ENCODE results near the gene TMEM43. TPM values are rescaled to one million over a fixed set of nuclear protein-coding genes. Genes with fewer than 3 reads are reported as not detected.

TMEM43 gene
- total and polyA plus RNA-seq, 9 donors = 72.0 to 104 (median 87.3) TPM

DNA sequence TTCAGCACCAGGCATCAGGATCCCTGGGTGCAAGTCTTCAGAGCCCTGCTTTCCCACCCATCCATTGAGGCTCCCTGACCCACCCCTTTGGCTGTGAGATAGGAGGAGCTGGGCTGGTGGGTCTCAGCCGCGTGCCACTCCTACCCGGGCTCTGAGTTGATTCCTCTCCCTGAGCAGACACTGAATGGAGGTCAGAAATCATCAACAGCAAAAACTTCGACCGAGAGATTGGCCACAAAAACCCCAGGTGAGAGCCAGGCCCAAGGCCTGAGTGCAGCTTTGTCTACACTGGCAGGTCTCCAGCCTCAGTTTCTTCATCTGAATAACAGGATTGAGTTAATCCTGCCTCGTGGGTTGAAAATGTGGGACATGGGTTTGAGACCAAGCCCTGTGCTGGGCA lies 7.8 kb downstream of the TMEM43 start:
- no peak overlapping the region for H3K27ac ChIP-seq
- H3K4me1 ChIP-seq (ENCODE audit: insufficient read depth) = peaks cover 4% of the 10 kb centered on the region
- no peaks in the 10 kb centered on the region for H3K27me3 ChIP-seq
- H3K9me3 ChIP-seq = no peaks in the 10 kb centered on the region
- intact Hi-C loops (cut with DNase I) = no loop called here
- no peak for DNase-seq
- no peaks in the 10 kb centered on the region for H3K36me3 ChIP-seq
- no peak overlapping the region for H3K4me3 ChIP-seq
- TF ChIP-seq EP300 (IDR thresholded peaks at IDR 0.05) = no peak
- TF ChIP-seq, protein P1, sequence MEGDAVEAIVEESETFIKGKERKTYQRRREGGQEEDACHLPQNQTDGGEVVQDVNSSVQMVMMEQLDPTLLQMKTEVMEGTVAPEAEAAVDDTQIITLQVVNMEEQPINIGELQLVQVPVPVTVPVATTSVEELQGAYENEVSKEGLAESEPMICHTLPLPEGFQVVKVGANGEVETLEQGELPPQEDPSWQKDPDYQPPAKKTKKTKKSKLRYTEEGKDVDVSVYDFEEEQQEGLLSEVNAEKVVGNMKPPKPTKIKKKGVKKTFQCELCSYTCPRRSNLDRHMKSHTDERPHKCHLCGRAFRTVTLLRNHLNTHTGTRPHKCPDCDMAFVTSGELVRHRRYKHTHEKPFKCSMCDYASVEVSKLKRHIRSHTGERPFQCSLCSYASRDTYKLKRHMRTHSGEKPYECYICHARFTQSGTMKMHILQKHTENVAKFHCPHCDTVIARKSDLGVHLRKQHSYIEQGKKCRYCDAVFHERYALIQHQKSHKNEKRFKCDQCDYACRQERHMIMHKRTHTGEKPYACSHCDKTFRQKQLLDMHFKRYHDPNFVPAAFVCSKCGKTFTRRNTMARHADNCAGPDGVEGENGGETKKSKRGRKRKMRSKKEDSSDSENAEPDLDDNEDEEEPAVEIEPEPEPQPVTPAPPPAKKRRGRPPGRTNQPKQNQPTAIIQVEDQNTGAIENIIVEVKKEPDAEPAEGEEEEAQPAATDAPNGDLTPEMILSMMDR (IDR thresholded peaks at IDR 0.05) = no peak
- TF ChIP-seq POLR2A (IDR thresholded peaks at IDR 0.05) = no peak
- 89 to 96% (median 92%) methylated on average over 6 of the region's 6 CpGs for whole genome bisulfite sequencing, 3 donors

DNA sequence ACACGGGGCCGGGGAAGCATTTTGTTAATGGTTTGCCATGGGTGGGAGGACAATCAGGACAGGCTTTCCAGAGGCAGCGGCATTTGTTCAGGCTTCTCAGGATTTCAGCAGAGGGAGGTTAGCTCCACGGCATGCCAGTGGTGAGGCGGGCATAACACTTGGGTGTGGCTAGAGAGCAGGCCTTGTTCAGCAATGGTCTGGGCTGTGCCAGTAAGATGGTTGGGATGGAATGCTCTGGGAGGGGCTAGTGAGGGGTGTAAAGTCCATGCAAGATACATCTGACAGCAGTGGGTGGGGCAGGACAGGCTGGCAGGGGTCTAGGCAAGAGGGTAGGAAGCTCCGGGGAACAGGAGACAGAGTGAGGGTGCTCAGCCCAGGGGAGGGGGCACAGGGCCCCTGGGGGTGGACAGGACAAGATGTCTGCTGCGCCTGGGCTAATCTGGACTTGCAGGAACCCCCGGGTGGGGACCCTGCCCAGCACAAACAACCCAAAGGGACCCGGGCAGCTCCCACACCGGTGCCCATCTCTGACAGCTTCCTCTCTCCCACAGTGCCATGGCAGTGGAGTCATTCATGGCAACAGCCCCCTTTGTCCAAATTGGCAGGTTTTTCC lies 8.4 kb downstream of the TMEM43 start:
- no peaks in the 10 kb centered on the region for H3K9me3 ChIP-seq
- peaks cover 4% of the 10 kb centered on the region for H3K4me1 ChIP-seq (ENCODE audit: insufficient read depth)
- DNase-seq = no peak
- H3K36me3 ChIP-seq = no peaks in the 10 kb centered on the region
- H3K27me3 ChIP-seq = no peaks in the 10 kb centered on the region
- H3K4me3 ChIP-seq = no peak overlapping the region
- no peak for TF ChIP-seq EP300 (IDR thresholded peaks at IDR 0.05)
- TF ChIP-seq POLR2A (IDR thresholded peaks at IDR 0.05) = no peak
- TF ChIP-seq, protein P1 (IDR thresholded peaks at IDR 0.05) = no peak
- H3K27ac ChIP-seq = no peak overlapping the region
- intact Hi-C loops (cut with DNase I) = no loop called here
- 89 to 91% (median 91%) methylated on average over 10 of the region's 10 CpGs for WGBS, 3 donors

DNA sequence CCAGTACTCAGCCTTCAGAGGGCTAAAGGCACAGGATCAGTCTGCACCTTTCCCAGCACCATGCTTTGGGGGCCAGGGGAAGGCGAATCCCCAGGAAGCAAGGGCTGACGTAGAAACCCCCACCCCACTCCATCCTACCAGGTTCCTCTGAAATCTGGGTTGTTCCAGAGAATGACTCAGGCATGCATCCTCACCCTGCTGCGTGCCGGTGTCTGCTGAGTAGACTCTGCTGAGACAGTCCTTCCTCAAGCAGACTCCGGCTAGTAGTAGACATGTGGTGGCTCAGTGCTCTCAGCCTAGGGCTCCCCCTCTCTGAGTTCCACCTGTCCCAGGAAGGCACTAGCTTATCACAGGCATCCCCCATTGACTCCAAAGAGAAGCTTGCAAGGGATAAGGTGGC lies 9.0 kb downstream of the TMEM43 start:
- peaks cover 2% of the 10 kb centered on the region for H3K4me1 ChIP-seq (ENCODE audit: insufficient read depth)
- intact Hi-C loops (cut with DNase I) = no loop called here
- no peaks in the 10 kb centered on the region for H3K36me3 ChIP-seq
- no peak for DNase-seq
- no peaks in the 10 kb centered on the region for H3K9me3 ChIP-seq
- 91 to 97% (median 95%) methylated on average over 5 of the region's 5 CpGs for WGBS, 3 donors
- H3K27ac ChIP-seq = no peak overlapping the region
- H3K4me3 ChIP-seq = no peak overlapping the region
- no peak for TF ChIP-seq POLR2A (IDR thresholded peaks at IDR 0.05)
- no peak for TF ChIP-seq EP300 (IDR thresholded peaks at IDR 0.05)
- TF ChIP-seq, protein P1 (IDR thresholded peaks at IDR 0.05) = no peak
- H3K27me3 ChIP-seq = no peaks in the 10 kb centered on the region

DNA sequence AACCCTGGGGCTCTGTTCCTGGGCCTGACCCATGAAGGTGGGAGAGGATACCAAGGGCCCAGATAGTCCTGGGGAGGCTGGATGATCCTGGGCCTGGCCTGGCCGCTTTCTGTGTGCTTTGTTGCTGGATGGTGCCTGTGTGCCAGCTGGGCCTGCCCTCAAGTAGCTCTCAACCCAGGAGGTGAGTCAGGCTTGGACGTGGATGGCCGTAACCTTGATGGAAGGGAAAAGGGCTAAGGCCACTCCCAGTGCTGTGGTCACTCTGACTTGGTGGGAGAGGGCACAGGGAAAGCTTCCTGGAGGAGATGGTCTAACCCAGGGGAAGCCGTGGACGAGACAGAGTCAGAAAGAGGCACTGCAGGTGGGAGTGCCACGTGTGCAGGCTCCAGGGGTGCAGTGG lies 9.4 kb downstream of the TMEM43 start:
- H3K27me3 ChIP-seq = no peaks in the 10 kb centered on the region
- WGBS, 3 donors = 82 to 86% (median 84%) methylated on average over 6 of the region's 6 CpGs
- no peak for DNase-seq
- no peaks in the 10 kb centered on the region for H3K36me3 ChIP-seq
- intact Hi-C loops (cut with DNase I) = no loop called here
- no peak overlapping the region for H3K4me3 ChIP-seq
- TF ChIP-seq POLR2A (IDR thresholded peaks at IDR 0.05) (no peak), EP300 (IDR thresholded peaks at IDR 0.05) (no peak)
- TF ChIP-seq, protein P1 (IDR thresholded peaks at IDR 0.05) = no peak
- no peak overlapping the region for H3K27ac ChIP-seq
- H3K4me1 ChIP-seq (ENCODE audit: insufficient read depth) = peaks cover 2% of the 10 kb centered on the region
- no peaks in the 10 kb centered on the region for H3K9me3 ChIP-seq
